WTC11 (cell line): Measurements from ENCODE around the gene ZNF232.
"Not testable (repeated sequence)": the region's sequence is repeated elsewhere in the genome, so short reads cannot be mapped to it uniquely, and the experiment has no call there.

Experiments
- TP53 ChIP-seq: sonication (generic); formaldehyde crosslinking; IDR thresholded peaks from 2 replicates; pipeline ENCODE4 v1.8.1; 2023; ENCODE audit warnings: mild to moderate bottlenecking, missing genetic modification reagents
- TF ChIP-seq, protein P1 (sequence below): sonication (generic); formaldehyde crosslinking; IDR thresholded peaks from 2 replicates; pipeline ENCODE4 v1.8.1; 2023; ENCODE audit warnings: mild to moderate bottlenecking, missing genetic modification reagents
- TF ChIP-seq, protein P2 (sequence below): sonication (generic); formaldehyde crosslinking; IDR thresholded peaks from 2 replicates; pipeline ENCODE4 v1.8.1; 2023; ENCODE audit warnings: mild to moderate bottlenecking, missing genetic modification reagents

DNA sequence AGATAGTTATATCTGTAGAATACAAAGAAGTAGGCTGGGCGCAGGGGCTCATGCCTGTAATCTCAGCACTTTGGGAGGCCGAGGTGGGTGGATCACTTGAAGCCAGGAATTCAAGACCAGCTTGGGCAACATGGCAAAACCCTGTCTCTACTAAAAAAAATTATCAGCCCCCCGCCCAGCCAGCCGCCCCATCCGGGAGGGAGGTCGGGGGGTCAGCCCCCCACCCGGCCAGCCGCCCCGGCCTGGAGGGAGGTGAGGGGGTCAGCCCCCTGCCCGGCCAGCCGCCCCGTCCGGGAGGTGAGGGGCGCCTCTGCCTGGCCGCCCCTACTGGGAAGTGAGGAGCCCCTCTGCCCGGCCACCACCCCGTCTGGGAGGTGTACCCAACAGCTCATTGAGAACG lies 31.2 kb upstream of the ZNF232 start:
- TF ChIP-seq TP53 (CRISPR knock-in tag): not testable (repeated sequence)
- TF ChIP-seq, protein P1, sequence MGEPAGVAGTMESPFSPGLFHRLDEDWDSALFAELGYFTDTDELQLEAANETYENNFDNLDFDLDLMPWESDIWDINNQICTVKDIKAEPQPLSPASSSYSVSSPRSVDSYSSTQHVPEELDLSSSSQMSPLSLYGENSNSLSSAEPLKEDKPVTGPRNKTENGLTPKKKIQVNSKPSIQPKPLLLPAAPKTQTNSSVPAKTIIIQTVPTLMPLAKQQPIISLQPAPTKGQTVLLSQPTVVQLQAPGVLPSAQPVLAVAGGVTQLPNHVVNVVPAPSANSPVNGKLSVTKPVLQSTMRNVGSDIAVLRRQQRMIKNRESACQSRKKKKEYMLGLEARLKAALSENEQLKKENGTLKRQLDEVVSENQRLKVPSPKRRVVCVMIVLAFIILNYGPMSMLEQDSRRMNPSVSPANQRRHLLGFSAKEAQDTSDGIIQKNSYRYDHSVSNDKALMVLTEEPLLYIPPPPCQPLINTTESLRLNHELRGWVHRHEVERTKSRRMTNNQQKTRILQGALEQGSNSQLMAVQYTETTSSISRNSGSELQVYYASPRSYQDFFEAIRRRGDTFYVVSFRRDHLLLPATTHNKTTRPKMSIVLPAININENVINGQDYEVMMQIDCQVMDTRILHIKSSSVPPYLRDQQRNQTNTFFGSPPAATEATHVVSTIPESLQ (CRISPR knock-in tag): not testable (repeated sequence)
- TF ChIP-seq, protein P2, sequence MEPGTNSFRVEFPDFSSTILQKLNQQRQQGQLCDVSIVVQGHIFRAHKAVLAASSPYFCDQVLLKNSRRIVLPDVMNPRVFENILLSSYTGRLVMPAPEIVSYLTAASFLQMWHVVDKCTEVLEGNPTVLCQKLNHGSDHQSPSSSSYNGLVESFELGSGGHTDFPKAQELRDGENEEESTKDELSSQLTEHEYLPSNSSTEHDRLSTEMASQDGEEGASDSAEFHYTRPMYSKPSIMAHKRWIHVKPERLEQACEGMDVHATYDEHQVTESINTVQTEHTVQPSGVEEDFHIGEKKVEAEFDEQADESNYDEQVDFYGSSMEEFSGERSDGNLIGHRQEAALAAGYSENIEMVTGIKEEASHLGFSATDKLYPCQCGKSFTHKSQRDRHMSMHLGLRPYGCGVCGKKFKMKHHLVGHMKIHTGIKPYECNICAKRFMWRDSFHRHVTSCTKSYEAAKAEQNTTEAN (CRISPR knock-in tag): not testable (repeated sequence)
